Measurements from ENCODE around the gene AQP12A.

AQP12A gene

GRCh38 chr2:240742602-240743095, 51.0 kb downstream of the AQP12A start:
- Histone ChIP-seq H3K4me2 (ENCODE audit: low read depth, low read length, poor library complexity, severe bottlenecking) (no peak overlapping the region), H3K27me3 (ENCODE audit: low read length) (no peaks in the 10 kb centered on the region; the same call in 1 of the 2 replicates), H3K9ac (ENCODE audit: low read length) (no peak overlapping the region), H3K79me2 (ENCODE audit: insufficient read depth, low read length) (no peaks in the 10 kb centered on the region), H2AFZ (ENCODE audit: low read depth, low read length, severe bottlenecking) (no peak overlapping the region), H3F3A (ENCODE audit: insufficient read depth) (no peaks in the 10 kb centered on the region), H3K27ac (ENCODE audit: low read depth, low read length) (no peak overlapping the region), H3K9me3 (ENCODE audit: insufficient read depth, low read length) (no peaks in the 10 kb centered on the region), H3K36me3 (ENCODE audit: low read length) (no peaks in the 10 kb centered on the region), H3K9me2 (replicated peaks; ENCODE audit: insufficient read depth, low read length) (no peaks in the 10 kb centered on the region), H3K4me3 (ENCODE audit: insufficient read depth, low read length, poor library complexity, severe bottlenecking) (no peak overlapping the region), H4K20me1 (ENCODE audit: low read depth, low read length) (no peaks in the 10 kb centered on the region)
- TF ChIP-seq CTCF (IDR thresholded peaks at IDR 0.05; ENCODE audit: insufficient read depth, low read length, poor library complexity, severe bottlenecking) (no peak), EZH2phosphoT487 (conservative IDR thresholded peaks at IDR 0.05; ENCODE audit: low read length) (no peak)

GRCh38 chr2:240745456-240745855, 53.8 kb downstream of the AQP12A start:
- H3K27ac ChIP-seq (ENCODE audit: low read depth, low read length): no peak overlapping the region
- no peaks in the 10 kb centered on the region for H3K9me3 ChIP-seq (ENCODE audit: insufficient read depth, low read length)
- H3F3A ChIP-seq (ENCODE audit: insufficient read depth): no peaks in the 10 kb centered on the region
- TF ChIP-seq CTCF (IDR thresholded peaks at IDR 0.05; ENCODE audit: insufficient read depth, low read length, poor library complexity, severe bottlenecking) (no peak), EZH2phosphoT487 (conservative IDR thresholded peaks at IDR 0.05; ENCODE audit: low read length) (no peak)
- no peak overlapping the region for H3K4me2 ChIP-seq (ENCODE audit: low read depth, low read length, poor library complexity, severe bottlenecking)
- no peaks in the 10 kb centered on the region; the same call in 1 of the 2 replicates for H3K27me3 ChIP-seq (ENCODE audit: low read length)
- H3K9ac ChIP-seq (ENCODE audit: low read length): no peak overlapping the region
- H3K9me2 ChIP-seq (replicated peaks; ENCODE audit: insufficient read depth, low read length): no peaks in the 10 kb centered on the region
- no peaks in the 10 kb centered on the region for H3K36me3 ChIP-seq (ENCODE audit: low read length)
- H3K79me2 ChIP-seq (ENCODE audit: insufficient read depth, low read length): no peaks in the 10 kb centered on the region
- no peak overlapping the region for H2AFZ ChIP-seq (ENCODE audit: low read depth, low read length, severe bottlenecking)
- no peak overlapping the region for H3K4me3 ChIP-seq (ENCODE audit: insufficient read depth, low read length, poor library complexity, severe bottlenecking)
- H4K20me1 ChIP-seq (ENCODE audit: low read depth, low read length): no peaks in the 10 kb centered on the region

GRCh38 chr2:240745962-240746361, 54.3 kb downstream of the AQP12A start:
- H3K4me3 ChIP-seq (ENCODE audit: insufficient read depth, low read length, poor library complexity, severe bottlenecking): no peak overlapping the region
- no peaks in the 10 kb centered on the region for H3K9me2 ChIP-seq (replicated peaks; ENCODE audit: insufficient read depth, low read length)
- H4K20me1 ChIP-seq (ENCODE audit: low read depth, low read length): no peaks in the 10 kb centered on the region
- H3K79me2 ChIP-seq (ENCODE audit: insufficient read depth, low read length): no peaks in the 10 kb centered on the region
- H3K9ac ChIP-seq (ENCODE audit: low read length): no peak overlapping the region
- no peaks in the 10 kb centered on the region for H3K9me3 ChIP-seq (ENCODE audit: insufficient read depth, low read length)
- no peaks in the 10 kb centered on the region for H3K27me3 ChIP-seq (ENCODE audit: low read length)
- H3K27ac ChIP-seq (ENCODE audit: low read depth, low read length): no peak overlapping the region
- TF ChIP-seq EZH2phosphoT487 (conservative IDR thresholded peaks at IDR 0.05; ENCODE audit: low read length) (no peak), CTCF (IDR thresholded peaks at IDR 0.05; ENCODE audit: insufficient read depth, low read length, poor library complexity, severe bottlenecking) (no peak)
- H3F3A ChIP-seq (ENCODE audit: insufficient read depth): no peaks in the 10 kb centered on the region
- no peak overlapping the region for H3K4me2 ChIP-seq (ENCODE audit: low read depth, low read length, poor library complexity, severe bottlenecking)
- no peak overlapping the region for H2AFZ ChIP-seq (ENCODE audit: low read depth, low read length, severe bottlenecking)
- no peaks in the 10 kb centered on the region for H3K36me3 ChIP-seq (ENCODE audit: low read length)
